Astrocyte of the hippocampus (primary cell): ENCODE results near the gene DLGAP1.
A peak's percentile ranks its signal among the peaks of the same experiment; 100 is the strongest.

Experiments used
- DNase-seq: peaks from one replicate; pipeline ENCODE4 v3.0.0; 2011; ENCODE audit warnings: low read depth, low spot score

Gene DLGAP1

GRCh38 chr18:4172196-4173100, 282.7 kb downstream of the DLGAP1 start:
- DNase-seq = peak; percentile 18

GRCh38 chr18:4157352-4157751, 297.8 kb downstream of the DLGAP1 start:
- peak; percentile 8 for DNase-seq

GRCh38 chr18:4146797-4147196, 308.3 kb downstream of the DLGAP1 start:
- DNase-seq = no peak

- DNase-seq = no peak
These were observed 310.9 kb downstream of the DLGAP1 start for GRCh38 chr18:4144201-4144600.

GRCh38 chr18:4143585-4143984, 311.5 kb downstream of the DLGAP1 start:
- DNase-seq = no peak

- no peak for DNase-seq
These were observed 312.2 kb downstream of the DLGAP1 start for GRCh38 chr18:4142876-4143275.

- DNase-seq = no peak
These were observed 320.4 kb downstream of the DLGAP1 start for GRCh38 chr18:4134700-4135099.

- DNase-seq = no peak
These were observed 324.1 kb downstream of the DLGAP1 start for GRCh38 chr18:4130734-4131719.

- DNase-seq = no peak
These were observed 328.2 kb downstream of the DLGAP1 start for GRCh38 chr18:4126939-4127338.

- DNase-seq = no peak
These were observed 329.4 kb downstream of the DLGAP1 start for GRCh38 chr18:4125627-4126230.

- peak; percentile 75 for DNase-seq
These were observed 329.9 kb downstream of the DLGAP1 start for GRCh38 chr18:4125224-4125623.

GRCh38 chr18:4119813-4120212, 335.3 kb downstream of the DLGAP1 start:
- no peak for DNase-seq

GRCh38 chr18:4119127-4119648, 335.9 kb downstream of the DLGAP1 start:
- DNase-seq = no peak

- no peak for DNase-seq
These were observed 347.1 kb downstream of the DLGAP1 start for GRCh38 chr18:4108016-4108415.

GRCh38 chr18:4107049-4107467, 348.0 kb downstream of the DLGAP1 start:
- DNase-seq = peak; percentile 51

GRCh38 chr18:4106407-4107033, 348.6 kb downstream of the DLGAP1 start:
- DNase-seq = peak; percentile 89

- no peak for DNase-seq
These were observed 352.2 kb downstream of the DLGAP1 start for GRCh38 chr18:4102901-4103300.

- no peak for DNase-seq
These were observed 354.1 kb downstream of the DLGAP1 start for GRCh38 chr18:4101009-4101408.

- DNase-seq = peak; percentile 64
These were observed 358.6 kb downstream of the DLGAP1 start for GRCh38 chr18:4096486-4096885.

- no peak for DNase-seq
These were observed 361.4 kb downstream of the DLGAP1 start for GRCh38 chr18:4093676-4094075.

GRCh38 chr18:4084382-4084900, 370.7 kb downstream of the DLGAP1 start:
- DNase-seq = no peak
